ENCODE measurements around the gene POU2F1.

POU2F1 gene

GRCh38 chr1:167339405-167339804, 118.7 kb downstream of the POU2F1 start:
- no peaks in the 10 kb centered on the region for H3K9me3 ChIP-seq (ENCODE audit: control insufficient read depth, insufficient read depth, low read depth, low read length)
- CTCF ChIA-PET = interaction anchor here (0.6 to 0.8 kb wide), 3 partner anchors 23 to 79 kb away, joined by 3 read pairs; no protein-coding TSS in a partner anchor
- no peaks in the 10 kb centered on the region for H3K36me3 ChIP-seq (ENCODE audit: control insufficient read depth in 2 of 2, insufficient read depth in 1 of 2, low read length in 2 of 2)

More at GRCh38 chr1:167339405-167339804, 118.7 kb downstream of the POU2F1 start:
- no peak overlapping the region for H3K27ac ChIP-seq (ENCODE audit: extremely low read depth, low read depth, low read length)
- H3K4me3 ChIP-seq (ENCODE audit: low read depth, low read length) = no peak overlapping the region
- POLR2A ChIA-PET = no interaction called here
- no peak for TF ChIP-seq ZNF280C (tag by site-specific recombination; IDR thresholded peaks at IDR 0.05)
- TF ChIP-seq PRDM4 (tag by site-specific recombination; IDR thresholded peaks at IDR 0.05) = no peak
- no peak for TF ChIP-seq ZSCAN30 (tag by site-specific recombination; IDR thresholded peaks at IDR 0.05)
- TF ChIP-seq ZNF302 (tag by site-specific recombination; IDR thresholded peaks at IDR 0.05; ENCODE audit: low read depth) = no peak
- TF ChIP-seq AEBP2 (tag by site-specific recombination; IDR thresholded peaks at IDR 0.05; ENCODE audit: borderline replicate concordance) = no peak
- no peak for TF ChIP-seq ZNF335 (tag by site-specific recombination; conservative IDR thresholded peaks at IDR 0.05)
- TF ChIP-seq ZSCAN18 (tag by site-specific recombination; IDR thresholded peaks at IDR 0.05) = no peak
- TF ChIP-seq ZNF623 (tag by site-specific recombination; IDR thresholded peaks at IDR 0.05) = no peak
- TF ChIP-seq ZNF398 (tag by site-specific recombination; IDR thresholded peaks at IDR 0.05) = no peak
- no peak for TF ChIP-seq ZBTB11 (tag by site-specific recombination; conservative IDR thresholded peaks at IDR 0.05; ENCODE audit: low read depth)
- H3K4me1 ChIP-seq (ENCODE audit: control insufficient read depth, insufficient read depth, low read length) = no peaks in the 10 kb centered on the region

Data from HEK293 (cell line).